Gastroesophageal sphincter (tissue), 3 donors: ENCODE measurements around the gene DNAAF1.

ENCODE experiments used
- EP300 ChIP-seq: sonication (generic); formaldehyde crosslinking; IDR thresholded peaks from one replicate; pipeline ENCODE4 v1.6.1; 2017; ENCODE audit warnings: antibody characterized with exemption, mild to moderate bottlenecking
- POLR2A ChIP-seq, 2 donors: fragments of 450-650 bp; IDR thresholded peaks; one replicate each; pipeline ENCODE4 v1.6.1; 2017; ENCODE audit warnings: antibody characterized with exemption in 2 of 2, mild to moderate bottlenecking in 2 of 2, moderate library complexity in 1 of 2
- TF ChIP-seq, protein P1 (sequence below), 4 experiments: fragments of 200-600 bp in 2 of 4; fragments of 450-650 bp in 2 of 4; sonication (generic) in 1 of 4; IDR thresholded peaks; one replicate each; pipeline ENCODE4 v1.5.1; 2017 to 2019; ENCODE audit warnings: antibody characterized with exemption in 4 of 4, mild to moderate bottlenecking in 2 of 4, moderate library complexity in 2 of 4

DNA sequence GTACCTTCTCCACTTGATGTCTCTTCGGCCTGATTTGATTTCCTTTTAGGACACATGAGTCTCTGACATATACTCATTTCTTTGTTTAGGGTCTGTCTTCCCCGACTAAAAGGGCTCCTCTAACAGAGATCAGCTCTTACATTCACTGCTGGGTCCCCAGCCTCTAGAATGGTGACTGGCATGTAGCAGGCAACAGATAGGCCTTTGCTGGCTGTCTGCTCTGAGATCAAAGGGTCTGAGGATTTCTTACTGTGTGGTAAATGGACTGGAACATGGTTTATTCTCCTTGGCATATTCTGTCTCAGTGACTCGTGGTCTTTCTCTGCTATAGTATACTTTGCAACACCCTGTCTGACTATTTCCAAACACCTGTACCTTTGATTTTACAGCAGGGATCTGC lies 16.7 kb downstream of the DNAAF1 start:
- TF ChIP-seq, protein P1, sequence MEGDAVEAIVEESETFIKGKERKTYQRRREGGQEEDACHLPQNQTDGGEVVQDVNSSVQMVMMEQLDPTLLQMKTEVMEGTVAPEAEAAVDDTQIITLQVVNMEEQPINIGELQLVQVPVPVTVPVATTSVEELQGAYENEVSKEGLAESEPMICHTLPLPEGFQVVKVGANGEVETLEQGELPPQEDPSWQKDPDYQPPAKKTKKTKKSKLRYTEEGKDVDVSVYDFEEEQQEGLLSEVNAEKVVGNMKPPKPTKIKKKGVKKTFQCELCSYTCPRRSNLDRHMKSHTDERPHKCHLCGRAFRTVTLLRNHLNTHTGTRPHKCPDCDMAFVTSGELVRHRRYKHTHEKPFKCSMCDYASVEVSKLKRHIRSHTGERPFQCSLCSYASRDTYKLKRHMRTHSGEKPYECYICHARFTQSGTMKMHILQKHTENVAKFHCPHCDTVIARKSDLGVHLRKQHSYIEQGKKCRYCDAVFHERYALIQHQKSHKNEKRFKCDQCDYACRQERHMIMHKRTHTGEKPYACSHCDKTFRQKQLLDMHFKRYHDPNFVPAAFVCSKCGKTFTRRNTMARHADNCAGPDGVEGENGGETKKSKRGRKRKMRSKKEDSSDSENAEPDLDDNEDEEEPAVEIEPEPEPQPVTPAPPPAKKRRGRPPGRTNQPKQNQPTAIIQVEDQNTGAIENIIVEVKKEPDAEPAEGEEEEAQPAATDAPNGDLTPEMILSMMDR (IDR thresholded peaks at IDR 0.05) = no peak
- TF ChIP-seq POLR2A (IDR thresholded peaks at IDR 0.05) (no peak), EP300 (no peak)
